ENCODE data around the gene PLG. TPM values are rescaled to one million over a fixed set of nuclear protein-coding genes. Genes with fewer than 3 reads are reported as not detected.
"Not testable (repeated sequence)": the region's sequence is repeated elsewhere in the genome, so short reads cannot be mapped to it uniquely, and the experiment has no call there.

Gene PLG
- polyA plus RNA-seq, result 1.1 TPM
- long read RNA-seq, donor 1, partial matches to known transcripts, result 0 of 1 reads
- long read RNA-seq, donor 1, other reads (novel, unspliced or antisense), result 0 of 1 reads
- long read RNA-seq, donor 2, result 0 reads
- long read RNA-seq, donor 3, result 0 reads
- long read RNA-seq, donor 4, result 0 reads
- long read RNA-seq, donor 5, result 0 reads
- long read RNA-seq, donor 6, result 0 reads
- long read RNA-seq, donor 7, result 0 reads
- long read RNA-seq, donor 8, result 0 reads
- long read RNA-seq, donor 9, partial matches to known transcripts, result 0 of 2 reads
- long read RNA-seq, donor 9, other reads (novel, unspliced or antisense), result 0 of 2 reads
- long read RNA-seq, donor 10, result 0 reads
- long read RNA-seq, donor 11, result 0 reads

GRCh38 chr6:160701918-160702680, at the start of gene PLG:
PLG (plus strand) TSS chr6:160702244; CDS start chr6:160702305, 61 bp downstream.
- DNase-seq; H3K27ac ChIP-seq (ENCODE audit: low read length); H3K4me3 ChIP-seq (ENCODE audit: low read length); H3K27me3 ChIP-seq (ENCODE audit: control insufficient read depth, insufficient read depth, low read length); H3K9me3 ChIP-seq (ENCODE audit: control insufficient read depth, low read depth, low read length); H3K36me3 ChIP-seq (ENCODE audit: control insufficient read depth, insufficient read depth, low read length): not testable (repeated sequence)
- WGBS (ENCODE audit: insufficient coverage, low lambda C conversion rate), result no CpG with 5 or more reads among the region's 6 CpGs
- H3K4me1 ChIP-seq (ENCODE audit: control insufficient read depth, insufficient read depth, low read length), result peaks cover 28% of the 10 kb centered on the region

GRCh38 chr6:160659562-160659961, 42.5 kb upstream of the PLG start:
- Histone ChIP-seq H3K4me3 (ENCODE audit: low read length) (no peak overlapping the region), H3K36me3 (ENCODE audit: control insufficient read depth, insufficient read depth, low read length) (no peaks in the 10 kb centered on the region), H3K4me1 (ENCODE audit: control insufficient read depth, insufficient read depth, low read length) (no peaks in the 10 kb centered on the region), H3K27ac (ENCODE audit: low read length) (no peak overlapping the region), H3K9me3 (ENCODE audit: control insufficient read depth, low read depth, low read length) (no peaks in the 10 kb centered on the region), H3K27me3 (ENCODE audit: control insufficient read depth, insufficient read depth, low read length) (no peaks in the 10 kb centered on the region)
- WGBS (ENCODE audit: insufficient coverage, low lambda C conversion rate), result 100% methylated on average over 4 of the region's 6 CpGs
- DNase-seq, result no peak

GRCh38 chr6:160661216-160661615, 40.8 kb upstream of the PLG start:
- H3K36me3 ChIP-seq (ENCODE audit: control insufficient read depth, insufficient read depth, low read length), result no peaks in the 10 kb centered on the region
- H3K9me3 ChIP-seq (ENCODE audit: control insufficient read depth, low read depth, low read length), result no peaks in the 10 kb centered on the region
- no peak overlapping the region for H3K27ac ChIP-seq (ENCODE audit: low read length)
- no CpG with 5 or more reads among the region's 3 CpGs for WGBS (ENCODE audit: insufficient coverage, low lambda C conversion rate)
- DNase-seq, result no peak
- H3K4me3 ChIP-seq (ENCODE audit: low read length), result no peak overlapping the region
- H3K27me3 ChIP-seq (ENCODE audit: control insufficient read depth, insufficient read depth, low read length), result no peaks in the 10 kb centered on the region
- H3K4me1 ChIP-seq (ENCODE audit: control insufficient read depth, insufficient read depth, low read length), result no peaks in the 10 kb centered on the region

GRCh38 chr6:160662429-160662828, 39.6 kb upstream of the PLG start:
- no peak for DNase-seq
- no peaks in the 10 kb centered on the region for H3K4me1 ChIP-seq (ENCODE audit: control insufficient read depth, insufficient read depth, low read length)
- no CpG with 5 or more reads among the region's 3 CpGs for WGBS (ENCODE audit: insufficient coverage, low lambda C conversion rate)
- H3K27ac ChIP-seq (ENCODE audit: low read length), result no peak overlapping the region
- H3K36me3 ChIP-seq (ENCODE audit: control insufficient read depth, insufficient read depth, low read length), result no peaks in the 10 kb centered on the region
- H3K27me3 ChIP-seq (ENCODE audit: control insufficient read depth, insufficient read depth, low read length), result no peaks in the 10 kb centered on the region
- H3K4me3 ChIP-seq (ENCODE audit: low read length), result no peak overlapping the region
- H3K9me3 ChIP-seq (ENCODE audit: control insufficient read depth, low read depth, low read length), result no peaks in the 10 kb centered on the region

- no peak for DNase-seq
- Histone ChIP-seq H3K9me3 (ENCODE audit: control insufficient read depth, low read depth, low read length) (no peaks in the 10 kb centered on the region), H3K4me1 (ENCODE audit: control insufficient read depth, insufficient read depth, low read length) (no peaks in the 10 kb centered on the region), H3K27me3 (ENCODE audit: control insufficient read depth, insufficient read depth, low read length) (no peaks in the 10 kb centered on the region), H3K36me3 (ENCODE audit: control insufficient read depth, insufficient read depth, low read length) (no peaks in the 10 kb centered on the region), H3K27ac (ENCODE audit: low read length) (no peak overlapping the region), H3K4me3 (ENCODE audit: low read length) (no peak overlapping the region)
- 83% methylated on average over 1 of the region's 2 CpGs for WGBS (ENCODE audit: insufficient coverage, low lambda C conversion rate)
These were observed 39.2 kb upstream of the PLG start for GRCh38 chr6:160662842-160663241.

- H3K36me3 ChIP-seq (ENCODE audit: control insufficient read depth, insufficient read depth, low read length); H3K27ac ChIP-seq (ENCODE audit: low read length); H3K27me3 ChIP-seq (ENCODE audit: control insufficient read depth, insufficient read depth, low read length); DNase-seq; H3K4me1 ChIP-seq (ENCODE audit: control insufficient read depth, insufficient read depth, low read length); H3K9me3 ChIP-seq (ENCODE audit: control insufficient read depth, low read depth, low read length); H3K4me3 ChIP-seq (ENCODE audit: low read length): not testable (repeated sequence)
- WGBS (ENCODE audit: insufficient coverage, low lambda C conversion rate), result no CpG with 5 or more reads among the region's 1 CpG
These were observed 37.8 kb upstream of the PLG start, which contains the start of gene LPA for GRCh38 chr6:160664198-160664597. LPA (minus strand) TSS chr6:160664275; CDS start chr6:160664214, 61 bp downstream.

GRCh38 chr6:160667639-160668481, 34.2 kb upstream of the PLG start:
- WGBS (ENCODE audit: insufficient coverage, low lambda C conversion rate), result no CpG with 5 or more reads among the region's 9 CpGs
- no peaks in the 10 kb centered on the region for H3K36me3 ChIP-seq (ENCODE audit: control insufficient read depth, insufficient read depth, low read length)
- peak; percentile 25 to 27 for DNase-seq

GRCh38 chr6:160668589-160668988, 33.5 kb upstream of the PLG start:
- no peak for DNase-seq
- H3K27ac ChIP-seq (ENCODE audit: low read length), result no peak overlapping the region
- H3K27me3 ChIP-seq (ENCODE audit: control insufficient read depth, insufficient read depth, low read length), result no peaks in the 10 kb centered on the region
- no peaks in the 10 kb centered on the region for H3K4me1 ChIP-seq (ENCODE audit: control insufficient read depth, insufficient read depth, low read length)
- H3K4me3 ChIP-seq (ENCODE audit: low read length), result no peak overlapping the region
- 93% methylated on average over 2 of the region's 2 CpGs for WGBS (ENCODE audit: insufficient coverage, low lambda C conversion rate)
- peaks cover 4% of the 10 kb centered on the region for H3K9me3 ChIP-seq (ENCODE audit: control insufficient read depth, low read depth, low read length)
- H3K36me3 ChIP-seq (ENCODE audit: control insufficient read depth, insufficient read depth, low read length), result no peaks in the 10 kb centered on the region

More at GRCh38 chr6:160667639-160668481, 34.2 kb upstream of the PLG start:
- no peak overlapping the region for H3K4me3 ChIP-seq (ENCODE audit: low read length)
- H3K4me1 ChIP-seq (ENCODE audit: control insufficient read depth, insufficient read depth, low read length), result no peaks in the 10 kb centered on the region
- no peaks in the 10 kb centered on the region for H3K27me3 ChIP-seq (ENCODE audit: control insufficient read depth, insufficient read depth, low read length)
- no peak overlapping the region for H3K27ac ChIP-seq (ENCODE audit: low read length)
- H3K9me3 ChIP-seq (ENCODE audit: control insufficient read depth, low read depth, low read length), result peaks cover 4% of the 10 kb centered on the region

GRCh38 chr6:160676418-160676817, 25.6 kb upstream of the PLG start:
- not testable (repeated sequence) for H3K27me3 ChIP-seq (ENCODE audit: control insufficient read depth, insufficient read depth, low read length); H3K4me1 ChIP-seq (ENCODE audit: control insufficient read depth, insufficient read depth, low read length); H3K9me3 ChIP-seq (ENCODE audit: control insufficient read depth, low read depth, low read length); H3K4me3 ChIP-seq (ENCODE audit: low read length); H3K36me3 ChIP-seq (ENCODE audit: control insufficient read depth, insufficient read depth, low read length); DNase-seq; H3K27ac ChIP-seq (ENCODE audit: low read length)
- WGBS (ENCODE audit: insufficient coverage, low lambda C conversion rate), result no CpG with 5 or more reads among the region's 5 CpGs

GRCh38 chr6:160678230-160678629, 23.8 kb upstream of the PLG start:
- DNase-seq, result no peak

More at GRCh38 chr6:160678230-160678629, 23.8 kb upstream of the PLG start:
- H3K4me1 ChIP-seq (ENCODE audit: control insufficient read depth, insufficient read depth, low read length), result no peaks in the 10 kb centered on the region
- no peaks in the 10 kb centered on the region for H3K36me3 ChIP-seq (ENCODE audit: control insufficient read depth, insufficient read depth, low read length)
- H3K9me3 ChIP-seq (ENCODE audit: control insufficient read depth, low read depth, low read length), result no peaks in the 10 kb centered on the region
- H3K27ac ChIP-seq (ENCODE audit: low read length), result no peak overlapping the region
- no CpG with 5 or more reads among the region's 4 CpGs for WGBS (ENCODE audit: insufficient coverage, low lambda C conversion rate)
- H3K4me3 ChIP-seq (ENCODE audit: low read length), result no peak overlapping the region
- H3K27me3 ChIP-seq (ENCODE audit: control insufficient read depth, insufficient read depth, low read length), result peaks cover 8% of the 10 kb centered on the region

Data from large intestine (tissue), 12 donors.